ENCODE results near the gene PHC2.

PHC2 gene

DNA sequence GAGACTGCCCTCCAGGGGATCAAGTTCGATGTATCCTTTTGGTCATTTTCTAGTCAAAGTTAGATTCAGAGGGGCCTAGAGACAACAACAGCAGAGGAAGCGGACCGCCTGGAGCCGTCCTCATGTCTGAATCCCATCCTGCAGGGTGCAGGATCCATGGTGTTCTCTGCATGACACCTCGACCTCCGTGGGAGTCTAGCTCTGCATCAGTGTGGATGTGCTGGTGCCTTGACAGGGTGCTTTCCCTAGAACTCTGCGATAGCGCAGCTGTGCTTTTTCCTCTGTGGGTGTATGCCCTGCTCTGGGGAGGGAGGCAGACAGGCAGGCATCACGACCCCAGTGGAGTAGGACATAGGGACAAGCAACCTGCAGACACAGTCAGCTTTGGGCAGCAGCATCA is 61.8 kb downstream of the PHC2 start:
- DNase-seq, result no peak

- DNase-seq, result no peak
These were observed 62.5 kb downstream of the PHC2 start for GRCh38 chr1:33368431-33368830.

DNA sequence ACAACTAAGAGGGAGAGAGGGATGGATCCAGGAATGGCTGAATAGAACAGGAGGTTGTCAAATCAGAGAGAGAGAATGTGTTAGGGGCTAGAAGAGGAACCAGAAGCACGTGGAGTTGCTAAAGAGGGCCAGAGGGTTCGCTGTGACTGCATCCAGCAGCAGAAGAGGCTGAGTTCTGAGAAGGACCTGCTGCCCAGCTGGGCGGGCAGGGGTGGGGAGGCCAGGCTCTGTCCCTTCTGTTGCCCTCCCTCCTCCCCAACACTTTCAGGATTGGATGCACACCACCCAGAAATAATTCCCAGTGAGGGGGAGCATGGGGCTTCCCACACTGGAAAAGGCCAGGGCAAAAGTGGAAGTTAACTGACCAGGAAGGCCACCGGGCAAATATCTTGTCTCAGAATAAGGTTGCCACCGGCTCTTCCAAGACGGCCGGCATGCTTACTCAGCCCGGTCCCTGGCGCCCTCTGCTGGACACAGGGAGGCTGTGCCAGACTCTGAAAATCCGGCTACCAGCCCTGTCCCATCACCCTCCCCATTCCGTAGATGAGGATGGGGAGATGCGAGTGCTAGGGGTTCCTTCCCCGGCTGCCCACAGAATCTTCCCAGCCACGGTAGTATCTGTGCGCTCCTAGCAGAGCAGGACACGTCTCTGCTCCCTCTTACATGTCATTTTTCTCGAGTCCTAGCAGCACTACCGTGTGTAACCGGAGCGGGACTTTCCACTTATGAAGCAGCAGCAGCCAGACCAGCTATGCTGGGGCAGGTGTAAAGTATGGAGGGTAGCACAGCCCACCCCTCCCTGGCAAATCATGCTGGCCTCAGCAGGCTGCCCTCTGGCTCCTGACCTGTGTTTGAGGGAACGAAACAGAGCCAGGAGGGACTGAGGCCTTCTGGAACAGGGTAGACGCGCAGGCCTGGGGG is 63.1 kb downstream of the PHC2 start:
- DNase-seq, result no peak

GRCh38 chr1:33366762-33367484 is 64.0 kb downstream of the PHC2 start:
- no peak for DNase-seq

- no peak for DNase-seq
These were observed 65.3 kb downstream of the PHC2 start for GRCh38 chr1:33365560-33365997.

- DNase-seq, result no peak
These were observed 66.4 kb downstream of the PHC2 start for GRCh38 chr1:33364565-33364918.

GRCh38 chr1:33363470-33363861 is 67.4 kb downstream of the PHC2 start:
- no peak for DNase-seq

DNA sequence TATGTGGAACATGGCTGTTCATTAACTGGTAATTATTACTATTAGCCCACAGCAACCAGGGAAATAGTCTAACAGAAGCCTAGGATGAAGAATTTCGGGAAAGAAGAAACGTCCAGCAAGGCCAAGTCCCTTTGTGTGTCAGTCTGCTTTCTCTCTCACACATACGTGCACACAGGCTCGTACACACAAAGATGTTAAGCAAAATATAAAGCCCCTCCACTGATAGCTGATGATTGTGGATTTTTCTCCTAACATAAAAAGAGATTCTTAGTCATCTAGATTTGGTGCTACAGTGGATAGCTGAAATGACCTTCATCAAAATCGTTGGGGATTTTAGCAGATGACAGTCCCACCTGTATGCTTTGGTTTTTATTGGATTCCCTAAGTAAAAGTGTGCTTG is 67.9 kb downstream of the PHC2 start:
- no peak for DNase-seq

DNA sequence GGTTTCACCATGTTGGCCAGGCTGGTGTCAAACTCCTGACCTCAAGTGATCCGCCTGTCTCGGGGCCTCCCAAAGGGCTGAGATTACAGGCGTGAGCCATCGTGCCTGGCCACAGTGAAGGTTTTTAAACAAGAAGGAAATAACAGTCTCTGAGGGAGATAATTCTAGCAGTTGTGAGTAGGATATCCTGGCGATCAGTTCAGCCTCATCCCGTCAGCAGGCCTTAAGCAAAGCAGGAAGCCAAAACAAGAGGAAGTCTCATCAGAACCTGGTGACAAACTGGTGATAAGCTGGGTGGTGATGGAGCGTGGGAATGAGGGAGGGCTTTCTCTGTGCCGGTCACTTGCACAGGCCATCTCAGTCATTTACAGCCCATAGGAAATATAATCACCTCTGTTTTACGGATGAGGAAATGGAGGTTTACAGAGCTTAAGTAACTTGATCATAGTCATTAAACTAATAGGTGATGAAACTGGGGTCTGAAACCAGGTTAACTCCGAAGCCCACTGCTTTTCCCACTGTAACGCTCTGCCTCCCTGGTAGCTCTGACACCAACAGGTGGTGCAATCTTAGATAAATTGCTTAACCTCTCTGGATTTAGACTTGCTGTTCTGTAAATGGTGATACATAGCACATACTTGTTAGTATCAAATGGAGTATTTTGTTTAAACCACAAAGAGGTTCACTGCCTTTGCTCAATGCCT is 69.2 kb downstream of the PHC2 start:
- no peak for DNase-seq

DNA sequence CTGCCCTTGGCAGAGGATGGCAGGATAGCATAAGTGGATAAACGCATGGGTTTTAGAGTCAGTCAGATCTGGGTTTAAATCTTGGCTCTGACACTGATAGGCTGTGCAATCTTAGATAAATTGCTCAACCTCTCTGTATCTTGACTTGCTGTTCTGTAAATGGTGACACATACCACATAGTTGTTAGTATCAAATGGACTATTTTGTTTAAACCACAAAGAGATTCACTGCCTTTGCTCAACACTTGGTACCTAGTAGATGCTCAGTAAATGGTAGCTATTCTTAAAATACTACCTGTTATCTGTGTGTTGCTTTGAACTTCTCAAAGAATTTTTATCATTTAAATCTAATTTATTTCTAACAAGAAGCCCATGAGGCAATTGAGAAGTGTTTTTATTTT is 70.5 kb downstream of the PHC2 start:
- DNase-seq, result no peak

DNA sequence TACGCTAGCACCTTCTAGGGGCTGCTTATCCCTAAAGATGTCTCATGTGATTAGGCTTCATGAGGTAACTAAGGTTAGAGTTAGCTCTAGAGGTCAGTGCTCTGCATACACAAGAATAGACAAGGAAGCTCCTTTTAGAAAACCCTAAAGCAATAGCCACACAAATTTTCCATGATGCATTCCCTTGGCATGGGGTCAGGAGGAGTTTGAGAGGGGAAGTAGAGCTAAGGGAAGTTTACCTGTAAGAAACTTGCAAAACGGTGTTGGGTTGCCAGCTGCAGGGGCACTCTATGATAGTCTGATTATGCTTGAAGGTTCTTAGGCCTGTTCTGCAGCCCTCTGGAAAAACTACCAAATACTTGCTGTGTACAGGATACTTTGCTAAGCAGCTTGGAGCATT is 71.0 kb downstream of the PHC2 start:
- no peak for DNase-seq

- DNase-seq, result no peak
These were observed 71.9 kb downstream of the PHC2 start for GRCh38 chr1:33358795-33359503.

DNA sequence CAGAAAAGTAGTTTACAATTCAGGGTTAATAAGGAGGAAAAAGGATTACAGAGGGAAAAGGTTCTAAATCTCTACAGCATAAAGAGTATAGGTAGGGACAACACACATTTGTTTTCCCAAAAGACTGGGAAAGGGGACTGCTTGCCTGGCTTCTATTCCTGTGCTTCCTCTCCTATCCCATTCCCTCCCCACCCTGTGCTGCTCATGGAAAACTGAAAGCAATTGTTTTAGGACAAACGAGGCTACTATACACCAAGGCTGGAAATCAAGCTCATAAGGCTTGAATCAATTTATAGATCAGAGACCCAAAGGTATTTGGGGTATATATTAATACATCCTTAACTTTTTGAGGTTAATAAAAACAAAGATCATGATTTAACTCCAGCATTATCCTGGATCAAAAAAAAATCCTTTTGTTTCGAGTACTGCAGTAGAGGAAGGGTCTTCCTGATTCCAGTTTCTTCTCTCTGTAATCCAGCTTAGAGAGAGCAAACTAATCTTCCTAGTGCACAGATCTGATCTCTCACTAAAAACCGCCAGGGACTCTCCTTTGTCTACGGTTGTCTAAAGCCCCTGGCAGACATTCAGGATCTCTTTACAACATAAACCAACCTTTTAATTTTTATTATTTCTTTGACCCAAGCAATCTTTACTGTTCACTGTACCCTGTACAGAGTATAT is 72.6 kb downstream of the PHC2 start:
- DNase-seq, result no peak

- DNase-seq, result no peak
These were observed 73.8 kb downstream of the PHC2 start for GRCh38 chr1:33357099-33357498.

GRCh38 chr1:33354707-33355316 is 76.1 kb downstream of the PHC2 start:
- DNase-seq, result no peak

DNA sequence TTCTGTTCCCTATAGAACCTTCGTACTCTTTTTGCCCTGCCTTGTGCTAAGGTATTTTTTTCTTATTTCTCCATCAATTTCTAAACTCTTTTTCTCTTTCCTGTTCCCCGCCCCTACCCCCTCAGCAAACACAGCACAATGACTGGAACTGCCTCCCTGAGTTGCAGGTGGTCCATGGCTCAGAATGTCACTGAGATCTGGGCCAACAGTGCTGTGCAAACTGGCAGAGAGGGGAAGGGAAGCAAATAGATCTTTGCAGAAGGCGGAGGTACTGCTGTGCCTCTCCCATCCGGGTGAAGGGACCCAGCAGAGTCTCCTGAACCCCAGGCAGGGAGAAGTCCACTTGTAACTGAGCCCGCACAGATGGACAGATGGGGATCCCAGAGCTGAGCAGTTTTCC is 77.4 kb downstream of the PHC2 start:
- no peak for DNase-seq

GRCh38 chr1:33351281-33351660 is 79.6 kb downstream of the PHC2 start:
- DNase-seq, result no peak

DNA sequence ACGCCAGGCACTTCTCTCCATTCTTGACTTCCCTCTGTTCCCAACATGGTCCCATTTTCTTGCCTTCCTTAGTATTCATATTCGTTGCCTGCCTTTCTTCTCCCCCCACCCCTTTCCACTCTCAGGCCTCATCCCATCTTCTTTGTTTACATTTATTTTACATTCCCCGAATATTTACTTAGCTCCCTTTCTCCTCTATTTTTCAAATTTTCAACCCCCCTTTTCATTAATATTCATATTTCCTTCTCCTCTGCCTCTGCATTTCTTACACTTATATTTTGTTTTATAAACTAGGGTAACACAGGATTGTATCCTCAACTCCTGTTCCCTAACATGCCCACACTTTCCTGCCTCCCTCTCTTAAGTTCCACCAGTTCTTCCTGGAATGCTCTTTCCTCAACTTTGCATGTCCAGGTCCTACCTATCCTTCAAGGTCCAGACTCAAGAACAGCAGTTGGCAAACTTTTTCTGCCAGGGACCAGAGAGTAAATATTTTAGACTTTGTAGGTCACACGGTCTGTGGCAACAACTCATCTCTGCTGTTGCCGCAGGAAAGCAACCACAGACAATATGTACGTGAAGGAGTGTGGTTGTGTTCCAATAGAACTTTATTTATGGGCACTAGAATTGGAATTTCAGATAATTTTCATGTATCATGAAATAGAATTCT is 80.1 kb downstream of the PHC2 start:
- no peak for DNase-seq

DNA sequence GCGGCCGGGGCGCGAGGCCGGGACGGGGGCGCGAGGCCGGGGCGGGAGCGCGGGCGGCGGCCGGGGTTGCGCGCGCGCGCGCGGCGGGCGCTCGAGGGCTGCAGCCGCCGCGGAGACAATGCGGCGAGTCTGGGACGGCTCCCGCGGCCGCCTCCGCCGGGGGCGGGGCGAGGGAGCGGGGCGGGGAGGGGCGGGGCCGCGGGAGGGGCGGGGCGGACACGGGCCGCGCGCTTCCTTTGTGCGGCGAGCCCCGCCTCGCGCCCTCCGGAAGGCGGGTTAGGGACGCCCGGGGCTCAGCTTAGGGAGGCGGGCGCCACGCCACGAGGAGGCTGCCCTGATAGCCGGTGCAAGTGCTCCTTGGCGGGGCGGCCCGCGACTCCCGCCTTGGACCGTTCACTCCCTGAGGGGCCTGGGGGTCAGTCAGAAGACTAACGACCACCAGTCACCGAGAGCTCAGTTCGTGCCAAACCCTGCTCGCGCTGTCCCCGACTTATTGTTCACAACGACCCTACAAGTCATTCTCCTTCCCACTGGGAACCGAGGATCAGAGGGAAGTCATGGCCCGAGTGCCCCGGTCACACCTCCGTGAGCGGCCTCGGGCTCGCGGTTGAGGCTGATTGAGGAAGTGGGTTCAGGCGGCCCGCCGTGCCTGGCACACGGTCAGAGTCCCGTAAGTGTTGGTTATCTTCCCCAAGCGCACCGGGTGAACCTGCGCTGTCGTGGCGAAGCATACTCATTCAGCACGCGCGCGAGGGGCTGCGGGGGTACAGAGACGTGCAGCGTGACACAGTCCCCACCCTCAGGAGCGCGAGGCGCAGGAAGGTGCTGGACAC is 80.9 kb downstream of the PHC2 start:
- no peak for DNase-seq

GRCh38 chr1:33349081-33349759 is 81.7 kb downstream of the PHC2 start:
- no peak for DNase-seq
